HG03108 (cell line): ENCODE data around the gene UBE2I.
"Not testable (repeated sequence)": the region's sequence is repeated elsewhere in the genome, so short reads cannot be mapped to it uniquely, and the experiment has no call there.

ENCODE experiments used
- ATAC-seq: cut with Tn5 transposase; IDR thresholded peaks from one replicate; pipeline ENCODE4 v1.9.1; 2021; ENCODE audit warnings: moderate library complexity; ENCODE audit not compliant: unreplicated experiment

Gene UBE2I

GRCh38 chr16:1308977-1309885 lies at the start of gene UBE2I:
UBE2I (plus strand) TSS chr16:1309636; CDS start chr16:1314031, 4,395 bp downstream.
- peak; percentile 40 for ATAC-seq

- ATAC-seq, result no peak
Measured at GRCh38 chr16:1259760-1260068, 49.7 kb upstream of the UBE2I start.

GRCh38 chr16:1260101-1260680 lies 49.2 kb upstream of the UBE2I start:
- ATAC-seq, result no peak

GRCh38 chr16:1261131-1261892 lies 48.1 kb upstream of the UBE2I start:
- ATAC-seq, result no peak

GRCh38 chr16:1262210-1262845 lies 47.1 kb upstream of the UBE2I start:
- no peak for ATAC-seq

- ATAC-seq, result no peak
Measured at GRCh38 chr16:1262846-1263221, 46.6 kb upstream of the UBE2I start.

- no peak for ATAC-seq
Measured at GRCh38 chr16:1263591-1264344, 45.7 kb upstream of the UBE2I start.

GRCh38 chr16:1264345-1265089 lies 44.9 kb upstream of the UBE2I start:
- no peak for ATAC-seq

GRCh38 chr16:1265090-1265630 lies 44.3 kb upstream of the UBE2I start:
- no peak for ATAC-seq

- ATAC-seq, result no peak
Measured at GRCh38 chr16:1265826-1266225, 43.6 kb upstream of the UBE2I start.

GRCh38 chr16:1269418-1269817 lies 40.0 kb upstream of the UBE2I start:
- ATAC-seq, result not testable (repeated sequence)

- ATAC-seq, result no peak
Measured at GRCh38 chr16:1271380-1271723, 38.1 kb upstream of the UBE2I start.

- ATAC-seq, result not testable (repeated sequence)
Measured at GRCh38 chr16:1271724-1272413, 37.6 kb upstream of the UBE2I start.

- ATAC-seq, result no peak
Measured at GRCh38 chr16:1272453-1273198, 36.8 kb upstream of the UBE2I start.

GRCh38 chr16:1273816-1274215 lies 35.6 kb upstream of the UBE2I start:
- no peak for ATAC-seq

- no peak for ATAC-seq
Measured at GRCh38 chr16:1274767-1275166, 34.7 kb upstream of the UBE2I start.

- no peak for ATAC-seq
Measured at GRCh38 chr16:1275791-1276579, 33.5 kb upstream of the UBE2I start.

- ATAC-seq, result no peak
Measured at GRCh38 chr16:1276580-1276878, 32.9 kb upstream of the UBE2I start.
